GDM1 (cell line): Measurements from ENCODE around the gene TMEM145.

ENCODE experiments used
- DNase-seq: peaks from one replicate; lab custom pipeline; 2025; lab: John Stamatoyannopoulos, UW

TMEM145 gene

GRCh38 chr19:42288881-42289555 is 24.1 kb upstream of the TMEM145 start:
- DNase-seq: no peak

DNA sequence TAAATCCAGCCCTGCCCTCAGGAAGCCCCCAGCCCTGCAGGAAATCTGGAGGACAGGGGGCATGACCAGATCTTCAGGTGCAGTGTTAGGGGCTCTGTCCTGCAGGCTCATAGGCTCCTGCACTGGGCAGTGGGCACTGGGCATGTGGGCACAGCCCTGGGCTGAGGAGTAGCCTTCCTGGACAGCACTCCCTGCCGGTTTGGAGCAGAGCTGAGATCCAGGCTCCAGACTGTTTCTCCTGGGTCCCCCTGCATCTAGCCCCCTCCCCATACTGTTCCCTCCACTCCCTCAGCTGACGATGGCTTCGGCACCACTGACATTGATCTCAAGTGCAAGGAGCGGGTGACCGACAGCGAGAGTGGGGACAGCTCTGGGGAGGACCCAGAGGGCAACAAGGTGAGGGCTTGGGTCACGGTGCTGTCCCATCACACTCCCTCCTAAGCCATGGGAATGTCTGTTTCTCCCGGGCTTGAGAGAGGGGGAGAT is 23.5 kb upstream of the TMEM145 start:
- DNase-seq: no peak

DNA sequence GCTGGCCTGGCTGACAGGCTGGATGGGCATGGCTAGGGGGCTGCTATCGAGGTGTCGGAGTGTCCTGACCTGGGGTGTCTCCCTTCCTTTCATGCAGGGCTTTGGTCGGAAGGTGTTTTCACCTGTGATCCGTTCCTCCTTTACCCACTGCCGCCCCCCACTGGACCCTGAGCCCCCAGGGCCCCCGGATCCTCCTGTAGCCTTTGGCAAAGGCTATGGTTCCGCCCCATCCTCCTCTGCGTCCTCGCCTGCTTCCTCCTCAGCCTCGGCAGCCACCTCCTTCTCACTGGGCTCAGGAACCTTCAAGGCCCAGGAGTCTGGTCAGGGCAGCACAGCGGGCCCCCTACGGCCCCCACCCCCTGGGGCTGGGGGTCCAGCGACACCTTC is 23.0 kb upstream of the TMEM145 start:
- DNase-seq: no peak

DNA sequence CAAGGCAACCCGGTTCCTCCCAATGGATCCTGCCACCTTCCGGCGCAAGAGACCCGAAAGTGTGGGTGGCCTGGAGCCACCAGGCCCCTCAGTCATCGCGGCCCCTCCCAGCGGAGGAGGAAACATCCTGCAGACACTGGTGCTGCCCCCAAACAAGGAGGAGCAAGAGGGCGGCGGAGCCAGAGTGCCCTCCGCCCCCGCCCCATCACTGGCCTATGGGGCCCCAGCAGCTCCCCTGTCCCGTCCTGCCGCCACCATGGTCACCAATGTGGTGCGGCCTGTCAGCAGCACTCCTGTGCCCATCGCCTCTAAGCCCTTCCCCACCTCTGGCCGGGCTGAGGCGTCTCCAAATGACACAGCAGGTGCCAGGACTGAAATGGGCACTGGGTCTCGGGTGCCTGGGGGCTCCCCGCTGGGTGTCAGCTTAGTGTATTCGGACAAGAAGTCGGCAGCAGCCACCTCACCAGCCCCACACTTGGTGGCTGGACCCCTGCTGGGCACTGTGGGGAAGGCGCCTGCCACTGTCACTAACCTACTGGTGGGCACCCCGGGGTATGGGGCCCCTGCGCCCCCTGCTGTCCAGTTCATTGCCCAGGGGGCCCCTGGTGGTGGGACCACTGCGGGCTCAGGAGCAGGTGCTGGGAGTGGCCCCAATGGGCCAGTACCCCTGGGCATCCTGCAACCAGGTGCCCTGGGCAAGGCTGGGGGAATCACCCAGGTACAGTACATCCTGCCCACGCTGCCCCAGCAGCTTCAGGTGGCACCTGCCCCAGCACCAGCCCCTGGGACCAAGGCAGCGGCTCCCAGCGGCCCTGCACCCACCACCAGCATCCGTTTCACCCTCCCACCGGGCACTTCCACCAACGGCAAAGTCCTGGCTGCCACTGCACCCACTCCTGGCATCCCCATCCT is 22.3 kb upstream of the TMEM145 start:
- DNase-seq: peak; percentile 19

DNA sequence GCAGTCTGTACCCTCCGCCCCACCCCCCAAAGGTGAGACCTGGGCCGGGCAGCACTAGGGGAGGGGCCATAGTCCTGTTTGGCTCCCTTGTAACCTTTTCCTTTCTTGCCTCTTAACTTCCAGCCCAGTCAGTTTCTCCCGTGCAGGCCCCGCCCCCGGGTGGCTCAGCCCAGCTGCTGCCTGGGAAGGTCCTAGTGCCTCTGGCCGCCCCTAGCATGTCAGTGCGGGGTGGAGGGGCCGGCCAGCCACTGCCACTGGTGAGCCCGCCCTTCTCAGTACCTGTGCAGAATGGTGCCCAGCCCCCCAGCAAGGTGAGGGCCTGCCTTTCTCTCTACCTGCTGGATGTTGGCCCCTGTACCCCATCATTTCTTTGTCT is 21.7 kb upstream of the TMEM145 start:
- DNase-seq: no peak

- no peak for DNase-seq
These were observed 20.8 kb upstream of the TMEM145 start for GRCh38 chr19:42292042-42292960.

GRCh38 chr19:42292963-42293362 is 20.1 kb upstream of the TMEM145 start:
- DNase-seq: no peak

- no peak for DNase-seq
These were observed 19.6 kb upstream of the TMEM145 start for GRCh38 chr19:42293540-42293939.

DNA sequence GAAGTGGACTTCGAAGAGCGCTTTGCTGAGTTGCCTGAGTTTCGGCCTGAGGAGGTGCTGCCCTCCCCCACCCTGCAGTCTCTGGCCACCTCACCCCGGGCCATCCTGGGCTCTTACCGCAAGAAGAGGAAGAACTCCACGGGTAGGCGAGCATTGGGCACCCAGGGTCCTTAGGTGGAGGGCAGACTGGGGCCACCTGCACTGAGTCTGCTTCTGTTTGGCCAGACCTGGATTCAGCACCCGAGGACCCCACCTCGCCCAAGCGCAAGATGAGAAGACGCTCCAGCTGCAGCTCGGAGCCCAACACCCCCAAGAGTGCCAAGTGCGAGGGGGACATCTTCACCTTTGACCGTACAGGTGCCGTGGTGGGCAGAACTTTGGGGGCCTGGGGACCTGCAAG is 19.2 kb upstream of the TMEM145 start:
- no peak for DNase-seq

DNA sequence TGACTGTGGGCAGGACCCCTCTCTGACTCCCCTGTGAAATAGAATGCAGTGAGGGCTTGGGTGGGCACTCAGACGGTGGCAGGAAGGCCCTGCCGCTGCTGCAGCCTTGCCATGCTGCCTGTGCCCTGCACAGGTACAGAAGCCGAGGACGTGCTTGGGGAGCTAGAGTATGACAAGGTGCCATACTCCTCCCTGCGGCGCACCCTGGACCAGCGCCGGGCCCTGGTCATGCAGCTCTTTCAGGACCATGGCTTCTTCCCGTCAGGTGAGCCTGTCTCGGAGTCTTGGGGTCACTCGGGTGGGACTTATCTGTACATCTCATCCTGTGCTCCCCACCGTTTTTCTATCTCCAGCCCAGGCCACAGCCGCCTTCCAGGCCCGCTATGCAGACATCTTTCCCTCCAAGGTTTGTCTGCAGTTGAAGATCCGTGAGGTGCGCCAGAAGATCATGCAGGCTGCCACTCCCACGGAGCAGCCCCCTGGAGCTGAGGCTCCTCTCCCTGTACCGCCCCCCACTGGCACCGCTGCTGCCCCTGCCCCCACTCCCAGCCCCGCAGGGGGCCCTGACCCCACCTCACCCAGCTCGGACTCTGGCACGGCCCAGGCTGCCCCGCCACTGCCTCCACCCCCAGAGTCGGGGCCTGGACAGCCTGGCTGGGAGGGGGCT is 18.5 kb upstream of the TMEM145 start:
- no peak for DNase-seq

GRCh38 chr19:42295342-42295741 is 17.8 kb upstream of the TMEM145 start:
- no peak for DNase-seq

DNA sequence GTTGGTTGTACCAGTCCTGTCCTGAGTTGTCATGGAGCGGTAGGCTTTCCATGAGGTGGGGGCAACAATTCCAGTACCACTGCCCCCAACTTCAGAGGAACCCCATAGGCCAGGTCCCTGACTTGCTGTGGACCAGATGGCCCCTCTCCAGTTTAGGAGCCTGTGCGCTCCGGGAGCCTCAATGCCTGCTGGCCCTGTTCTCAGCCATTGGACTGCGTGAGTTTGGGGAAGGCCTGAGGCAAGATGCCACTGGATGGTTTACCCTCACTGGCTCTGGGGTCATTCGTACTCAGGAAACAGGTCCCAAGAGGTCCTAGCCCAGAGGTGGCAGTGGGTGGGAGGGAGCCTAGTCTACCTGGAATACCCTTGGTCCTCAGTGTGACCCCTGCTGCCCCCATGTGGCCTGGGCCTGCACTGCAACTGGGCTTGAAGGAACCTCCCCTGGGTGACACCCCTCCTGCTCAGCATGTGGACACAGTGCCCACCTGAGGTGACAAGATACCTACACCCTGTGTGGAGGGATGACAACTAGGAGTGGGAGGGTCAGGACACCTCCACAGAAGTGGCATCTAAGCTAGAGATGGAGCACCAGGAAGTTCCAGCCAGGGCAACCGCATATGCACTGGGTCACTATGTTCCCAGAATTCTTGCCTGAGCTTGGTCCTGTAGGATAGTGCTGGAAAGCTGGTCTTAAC is 17.1 kb upstream of the TMEM145 start:
- peak; percentile 63 for DNase-seq

- no peak for DNase-seq
These were observed 16.1 kb upstream of the TMEM145 start for GRCh38 chr19:42297039-42297438.

GRCh38 chr19:42301646-42302203 is 11.4 kb upstream of the TMEM145 start, which contains the start of gene PRR19:
TSS of gene PRR19 (plus strand) at chr19:42302132. CDS start at chr19:42309585, 7,453 bp downstream.
- no peak for DNase-seq

- DNase-seq: no peak
These were observed 10.0 kb upstream of the TMEM145 start for GRCh38 chr19:42303101-42303464.

- DNase-seq: no peak
These were observed 9.2 kb upstream of the TMEM145 start for GRCh38 chr19:42303876-42304275.

DNA sequence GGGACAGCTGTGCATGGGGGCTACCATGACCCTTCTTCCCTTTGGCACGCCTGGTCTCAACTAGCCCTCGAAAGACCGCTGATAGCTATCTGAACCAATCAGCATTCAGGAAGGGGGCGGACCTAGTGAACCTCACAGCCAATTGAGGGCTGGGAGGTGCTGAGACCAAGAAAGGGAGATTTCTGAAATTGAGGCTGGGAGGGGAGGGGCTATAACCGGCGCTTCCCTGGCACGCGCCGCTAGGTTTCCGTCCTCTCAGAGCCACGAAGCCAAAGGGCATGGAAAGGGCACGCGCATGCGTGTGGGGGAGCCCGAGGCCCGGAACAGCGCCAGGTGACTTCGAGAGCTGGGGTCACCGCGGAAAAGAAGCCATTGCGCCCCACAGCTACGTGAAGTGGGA is 6.5 kb upstream of the TMEM145 start:
- no peak for DNase-seq

DNA sequence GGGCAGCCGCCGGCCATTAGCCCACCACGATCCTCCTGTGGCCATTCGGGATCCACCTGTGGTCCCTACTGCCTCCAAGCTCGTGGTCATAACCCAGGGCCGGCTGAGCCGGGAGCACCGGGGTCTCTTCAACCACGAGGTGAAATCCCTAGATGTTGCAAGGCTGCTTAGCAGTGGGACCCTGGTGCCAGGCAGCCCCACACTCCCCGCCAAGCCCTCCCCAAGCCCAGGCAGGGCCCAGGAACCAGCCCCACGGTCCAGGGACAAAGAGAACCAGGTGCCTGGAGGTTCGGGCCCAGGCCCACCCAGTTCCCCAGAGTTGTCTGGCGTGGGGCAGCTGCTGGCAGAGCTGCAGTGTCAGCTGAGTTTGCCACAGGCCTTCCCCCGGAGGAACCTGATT is 3.4 kb upstream of the TMEM145 start:
- no peak for DNase-seq

DNA sequence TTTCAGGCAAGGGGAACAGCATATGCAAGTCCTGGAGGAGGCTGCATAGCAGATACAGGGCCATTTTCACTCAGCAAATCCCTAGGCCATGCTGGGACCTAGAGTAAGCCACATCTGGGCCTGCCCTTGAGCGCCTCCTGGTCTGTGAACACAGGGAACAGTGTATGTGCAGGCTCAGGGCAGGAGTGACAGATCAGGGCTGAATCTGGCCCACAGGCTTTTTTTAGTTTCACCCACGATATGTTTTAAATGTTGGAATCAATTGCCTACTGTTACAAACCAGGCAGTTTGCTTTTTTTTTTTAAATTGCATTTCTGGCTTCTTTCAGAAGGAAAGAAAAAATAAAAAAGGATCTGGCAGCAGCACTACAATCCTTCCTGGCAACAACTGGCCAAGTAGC is 1.5 kb upstream of the TMEM145 start:
- DNase-seq: no peak

- DNase-seq: no peak
These were observed 739 bp upstream of the TMEM145 start for GRCh38 chr19:42312370-42312769.
